HepG2 (cell line): Measurements from ENCODE around the gene SUSD6. TPM values are rescaled to one million over a fixed set of nuclear protein-coding genes. Genes with fewer than 3 reads are reported as not detected.

Experiments used
- ARID4A ChIP-seq: sonication (generic); formaldehyde crosslinking; IDR thresholded peaks from 2 replicates; pipeline ENCODE4 v1.5.0; 2020; ENCODE audit warnings: mild to moderate bottlenecking, missing genetic modification reagents, borderline replicate concordance
- BHLHE40 ChIP-seq: IDR thresholded peaks from 2 replicates; pipeline ENCODE4 v1.6.1; 2011; ENCODE audit warnings: low read length, improper control_type of control experiment
- CSRNP2 ChIP-seq: sonication (generic); formaldehyde crosslinking; conservative IDR thresholded peaks from 2 replicates; pipeline ENCODE4 v1.8.0; 2022; ENCODE audit warnings: low read depth, missing genetic modification reagents
- FOXP1 ChIP-seq, 2 experiments: fragments of 450-650 bp in 1 of 2; IDR thresholded peaks; 2 replicates each; pipeline ENCODE4 v1.6.1; 2017 to 2018; ENCODE audit warnings: antibody characterized with exemption in 1 of 2
- GATAD2A ChIP-seq: IDR thresholded peaks from 2 replicates; pipeline ENCODE4 v1.6.1; 2016
- GTF2F1 ChIP-seq: fragments of 150-350 bp; IDR thresholded peaks from 2 replicates; pipeline ENCODE4 v1.6.1; 2014; ENCODE audit warnings: low read length
- MIXL1 ChIP-seq: IDR thresholded peaks from 2 replicates; pipeline ENCODE4 v1.6.1; 2016
- MZF1 ChIP-seq: sonication (generic); formaldehyde crosslinking; IDR thresholded peaks from 2 replicates; pipeline ENCODE4 v1.8.1; 2023; ENCODE audit warnings: mild to moderate bottlenecking, missing genetic modification reagents, borderline replicate concordance
- NBN ChIP-seq: fragments of 450-650 bp; conservative IDR thresholded peaks from 2 replicates; pipeline ENCODE4 v1.6.1; 2017
- ZBTB49 ChIP-seq: sonication (generic); formaldehyde crosslinking; IDR thresholded peaks from 2 replicates; pipeline ENCODE4 v1.4.0; 2020; ENCODE audit warnings: missing genetic modification reagents, borderline replicate concordance
- ZIK1 ChIP-seq: sonication (generic); formaldehyde crosslinking; IDR thresholded peaks from 2 replicates; pipeline ENCODE4 v1.5.0; 2020; ENCODE audit warnings: mild to moderate bottlenecking, low read depth, missing genetic modification reagents, borderline replicate concordance
- ZMYM4 ChIP-seq: sonication (generic); formaldehyde crosslinking; IDR thresholded peaks from 2 replicates; pipeline ENCODE4 v1.8.1; 2023; ENCODE audit warnings: mild to moderate bottlenecking, missing genetic modification reagents
- ZNF282 ChIP-seq: fragments of 450-650 bp; IDR thresholded peaks from 2 replicates; pipeline ENCODE4 v1.6.1; 2018; ENCODE audit not compliant: partially characterized antibody
- ZNF557 ChIP-seq: sonication (generic); formaldehyde crosslinking; IDR thresholded peaks from 2 replicates; pipeline ENCODE4 v1.4.0; 2020; ENCODE audit warnings: missing genetic modification reagents
- ZNF597 ChIP-seq: sonication (generic); formaldehyde crosslinking; IDR thresholded peaks from 2 replicates; pipeline ENCODE4 v1.5.0; 2020; ENCODE audit warnings: missing genetic modification reagents
- ZNF670 ChIP-seq: sonication (generic); formaldehyde crosslinking; IDR thresholded peaks from 2 replicates; pipeline ENCODE4 v1.8.0; 2022; ENCODE audit warnings: mild to moderate bottlenecking, missing genetic modification reagents, borderline replicate concordance
- ZNF709 ChIP-seq: sonication (generic); formaldehyde crosslinking; IDR thresholded peaks from 2 replicates; pipeline ENCODE4 v1.5.0; 2020; ENCODE audit warnings: mild to moderate bottlenecking, missing genetic modification reagents
- polyA plus RNA-seq, 8 experiments: library from polyadenylated mRNA; depleted of rRNA in 3 of 8; stranded (reverse) in 7 of 8; unstranded in 1 of 8; fragments of >200 nt; fragmentation: Illumina TruSeq in 4 of 8; extraction: Trizol in 4 of 8; gene quantifications; 2 replicates each; pipeline versions ENCODE4 v1.2.1 to v1.2.3, GENCODE V29; 2011 to 2016; ENCODE audit warnings: low read depth in 4 of 8, missing spikeins in 1 of 8, mixed read lengths in 1 of 8; ENCODE audit not compliant: insufficient read depth in 1 of 8
- total RNA-seq, 5 experiments: library from RNA; depleted of rRNA; stranded (reverse); fragments of >200 nt; fragmentation: Illumina TruSeq; extraction: Trizol; gene quantifications; 2 replicates each; pipeline ENCODE4 v1.2.3, GENCODE V29; 2016; ENCODE audit warnings: low read depth in 1 of 5

Gene SUSD6
- total and polyA plus RNA-seq, 2 of the 13 experiments (the other 11 are each of a cell fraction or from before 2014, with no cell fraction given) = 7.2 to 7.4 TPM

GRCh38 chr14:69611172-69612013, at the start of gene SUSD6 (continued):
- TF ChIP-seq CSRNP2 = no peak
- no peak for TF ChIP-seq GTF2F1
- no peak for TF ChIP-seq GATAD2A (CRISPR knock-in tag)
- TF ChIP-seq ZMYM4 = peak; percentile 50; the same call in 1 of the 2 replicates
- TF ChIP-seq ZNF597 = no peak
- TF ChIP-seq ZNF709 = no peak
- TF ChIP-seq MIXL1 = no peak
- TF ChIP-seq ZNF557 (CRISPR knock-in tag) = no peak
- no peak for TF ChIP-seq NBN
- no peak for TF ChIP-seq ZIK1
- no peak for TF ChIP-seq ZNF282
- TF ChIP-seq ARID4A (CRISPR knock-in tag) = peak; percentile 65; the same call in 1 of the 2 replicates
- no peak for TF ChIP-seq MZF1 (CRISPR knock-in tag)
- TF ChIP-seq FOXP1 (IDR thresholded peaks at IDR 0.05) = no peak
- TF ChIP-seq FOXP1 (CRISPR knock-in tag; IDR thresholded peaks at IDR 0.05) = no peak
- no peak for TF ChIP-seq ZBTB49 (CRISPR knock-in tag)
- no peak for TF ChIP-seq BHLHE40
- TF ChIP-seq ZNF670 (CRISPR knock-in tag) = no peak
